GM18951 (cell line): ENCODE measurements around the gene GPR162.

Experiments
- POLR2A ChIP-seq: IDR thresholded peaks from 4 replicates; pipeline ENCODE4 v1.6.1; 2011; ENCODE audit warnings: mild to moderate bottlenecking; ENCODE audit not compliant: insufficient read length, insufficient read depth; ENCODE audit errors: extremely low read depth
- in situ Hi-C: fragments of 300-500 bp; cut with MboI; formaldehyde crosslinking; loops from one replicate; pipeline ENCODE4 v1.12.0; 2022; ENCODE audit warnings: low sequenced_read_pairs, mixed read lengths, inconsistent platforms; ENCODE audit not compliant: unreplicated experiment

The GPR162 gene

GRCh38 chr12:6821591-6822425, at the start of gene GPR162:
Gene GPR162, plus strand, starts transcription at chr12:6821821. Its CDS starts 2,078 bp downstream, at chr12:6823899.
- in situ Hi-C loops: no loop called here
- no peak for TF ChIP-seq POLR2A

- in situ Hi-C loops: no loop called here
- TF ChIP-seq POLR2A: peak; percentile 57
Measured at GRCh38 chr12:6772331-6772695, 49.3 kb upstream of the GPR162 start, which contains the start of gene LAG3. Gene LAG3, plus strand, starts transcription at chr12:6772520. Its CDS starts 333 bp downstream, at chr12:6772853.

DNA sequence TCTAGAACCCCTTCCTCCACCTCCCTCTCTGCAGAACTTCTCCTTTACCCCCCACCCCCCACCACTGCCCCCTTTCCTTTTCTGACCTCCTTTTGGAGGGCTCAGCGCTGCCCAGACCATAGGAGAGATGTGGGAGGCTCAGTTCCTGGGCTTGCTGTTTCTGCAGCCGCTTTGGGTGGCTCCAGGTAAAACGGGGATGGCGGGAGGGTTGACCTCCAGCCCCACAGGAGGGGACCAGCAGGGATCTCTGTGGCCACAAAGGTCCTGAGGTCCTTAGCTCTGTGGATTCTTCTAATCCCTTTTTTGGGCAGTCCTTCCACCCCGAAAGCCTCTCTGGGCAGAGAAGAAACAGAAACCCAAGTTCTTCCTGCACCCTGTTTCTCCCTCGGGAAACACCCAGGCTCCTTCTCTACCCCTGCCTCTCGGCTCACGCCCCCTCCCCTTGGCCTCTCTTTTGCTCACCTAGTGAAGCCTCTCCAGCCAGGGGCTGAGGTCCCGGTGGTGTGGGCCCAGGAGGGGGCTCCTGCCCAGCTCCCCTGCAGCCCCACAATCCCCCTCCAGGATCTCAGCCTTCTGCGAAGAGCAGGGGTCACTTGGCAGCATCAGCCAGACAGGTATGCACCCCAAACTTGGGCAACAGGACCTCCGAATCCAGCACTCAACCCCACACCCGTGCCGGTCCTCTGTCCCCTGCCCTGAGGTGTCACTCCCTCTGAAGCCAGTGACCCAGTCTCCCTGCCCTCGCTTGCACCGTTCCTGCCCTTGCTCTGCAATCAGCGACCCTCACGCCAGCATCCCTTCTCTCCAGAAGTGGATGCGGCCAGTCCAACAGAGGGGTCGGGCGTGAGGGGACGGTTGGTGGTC, 48.7 kb upstream of the GPR162 start:
- in situ Hi-C loops: no loop called here
- TF ChIP-seq POLR2A: no peak

DNA sequence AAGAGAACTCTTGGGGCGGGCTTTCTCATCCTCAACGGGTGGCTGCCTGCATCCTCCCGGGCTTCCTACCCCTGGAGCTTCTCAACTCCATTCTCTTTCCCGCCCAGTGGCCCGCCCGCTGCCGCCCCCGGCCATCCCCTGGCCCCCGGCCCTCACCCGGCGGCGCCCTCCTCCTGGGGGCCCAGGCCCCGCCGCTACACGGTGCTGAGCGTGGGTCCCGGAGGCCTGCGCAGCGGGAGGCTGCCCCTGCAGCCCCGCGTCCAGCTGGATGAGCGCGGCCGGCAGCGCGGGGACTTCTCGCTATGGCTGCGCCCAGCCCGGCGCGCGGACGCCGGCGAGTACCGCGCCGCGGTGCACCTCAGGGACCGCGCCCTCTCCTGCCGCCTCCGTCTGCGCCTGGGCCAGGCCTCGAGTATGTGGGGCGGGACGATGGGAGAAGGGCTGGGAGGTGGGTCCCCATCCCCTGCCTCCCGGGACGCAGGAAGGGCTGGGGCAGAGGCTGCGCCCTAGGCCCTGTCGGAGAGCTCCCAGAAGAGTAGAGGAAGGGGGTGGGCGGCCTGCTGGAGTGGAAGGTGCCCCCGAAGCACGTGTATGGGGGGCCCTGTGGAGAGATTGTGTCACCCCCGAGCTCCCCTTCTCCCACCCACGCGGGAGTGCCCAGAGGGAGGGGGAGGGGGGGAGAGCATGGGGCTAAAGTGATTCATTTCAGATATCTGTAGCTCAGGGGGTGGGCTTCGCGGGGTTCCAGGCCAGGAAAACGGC, 47.9 kb upstream of the GPR162 start:
- TF ChIP-seq POLR2A: no peak
- in situ Hi-C loops: no loop called here

DNA sequence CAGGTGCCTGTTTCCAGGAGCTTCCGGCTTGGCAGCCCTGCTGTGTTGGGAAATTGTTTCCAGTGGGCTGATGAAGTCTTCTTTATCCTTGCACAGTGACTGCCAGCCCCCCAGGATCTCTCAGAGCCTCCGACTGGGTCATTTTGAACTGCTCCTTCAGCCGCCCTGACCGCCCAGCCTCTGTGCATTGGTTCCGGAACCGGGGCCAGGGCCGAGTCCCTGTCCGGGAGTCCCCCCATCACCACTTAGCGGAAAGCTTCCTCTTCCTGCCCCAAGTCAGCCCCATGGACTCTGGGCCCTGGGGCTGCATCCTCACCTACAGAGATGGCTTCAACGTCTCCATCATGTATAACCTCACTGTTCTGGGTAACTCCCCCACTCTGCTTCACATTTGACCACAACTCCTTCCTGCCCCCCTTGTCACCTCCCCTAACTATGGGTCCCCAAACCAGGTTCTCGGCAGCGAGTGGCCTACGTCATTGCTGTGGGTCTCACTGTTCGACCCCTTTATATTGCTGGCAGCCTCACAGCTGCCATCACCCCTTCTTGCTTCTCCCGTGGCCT, 47.0 kb upstream of the GPR162 start:
- no peak for TF ChIP-seq POLR2A
- in situ Hi-C loops: no loop called here

- in situ Hi-C loops: no loop called here
- TF ChIP-seq POLR2A: no peak
Measured at GRCh38 chr12:6775185-6776174, 46.1 kb upstream of the GPR162 start.

DNA sequence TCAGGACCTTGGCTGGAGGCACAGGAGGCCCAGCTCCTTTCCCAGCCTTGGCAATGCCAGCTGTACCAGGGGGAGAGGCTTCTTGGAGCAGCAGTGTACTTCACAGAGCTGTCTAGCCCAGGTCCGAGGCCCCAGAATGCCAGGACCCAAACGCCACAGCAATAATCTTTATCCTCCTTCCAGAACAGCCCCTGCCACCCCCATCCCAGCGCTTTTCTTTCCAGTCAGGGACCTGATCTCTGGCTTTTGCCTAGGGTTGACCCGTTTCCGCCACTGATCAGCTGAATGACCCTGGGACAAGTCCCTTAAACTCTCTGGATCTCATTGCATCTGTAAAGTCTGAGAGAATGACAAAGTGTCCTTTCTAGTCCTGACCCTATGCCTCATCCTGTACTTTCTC, 44.2 kb upstream of the GPR162 start:
- no peak for TF ChIP-seq POLR2A
- in situ Hi-C loops: no loop called here

DNA sequence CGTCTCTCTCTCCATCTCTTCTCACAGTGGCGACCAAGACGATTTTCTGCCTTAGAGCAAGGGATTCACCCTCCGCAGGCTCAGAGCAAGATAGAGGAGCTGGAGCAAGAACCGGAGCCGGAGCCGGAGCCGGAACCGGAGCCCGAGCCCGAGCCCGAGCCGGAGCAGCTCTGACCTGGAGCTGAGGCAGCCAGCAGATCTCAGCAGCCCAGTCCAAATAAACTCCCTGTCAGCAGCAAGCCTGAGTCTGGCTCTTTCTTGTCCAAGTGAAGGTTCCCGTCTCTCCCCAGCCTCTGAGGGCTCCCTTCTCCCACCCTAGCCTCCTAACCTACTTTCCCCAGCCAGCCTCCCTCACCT, 43.4 kb upstream of the GPR162 start:
- in situ Hi-C loops: no loop called here
- no peak for TF ChIP-seq POLR2A

- TF ChIP-seq POLR2A: no peak
- in situ Hi-C loops: no loop called here
Measured at GRCh38 chr12:6778574-6779550, 42.8 kb upstream of the GPR162 start.

DNA sequence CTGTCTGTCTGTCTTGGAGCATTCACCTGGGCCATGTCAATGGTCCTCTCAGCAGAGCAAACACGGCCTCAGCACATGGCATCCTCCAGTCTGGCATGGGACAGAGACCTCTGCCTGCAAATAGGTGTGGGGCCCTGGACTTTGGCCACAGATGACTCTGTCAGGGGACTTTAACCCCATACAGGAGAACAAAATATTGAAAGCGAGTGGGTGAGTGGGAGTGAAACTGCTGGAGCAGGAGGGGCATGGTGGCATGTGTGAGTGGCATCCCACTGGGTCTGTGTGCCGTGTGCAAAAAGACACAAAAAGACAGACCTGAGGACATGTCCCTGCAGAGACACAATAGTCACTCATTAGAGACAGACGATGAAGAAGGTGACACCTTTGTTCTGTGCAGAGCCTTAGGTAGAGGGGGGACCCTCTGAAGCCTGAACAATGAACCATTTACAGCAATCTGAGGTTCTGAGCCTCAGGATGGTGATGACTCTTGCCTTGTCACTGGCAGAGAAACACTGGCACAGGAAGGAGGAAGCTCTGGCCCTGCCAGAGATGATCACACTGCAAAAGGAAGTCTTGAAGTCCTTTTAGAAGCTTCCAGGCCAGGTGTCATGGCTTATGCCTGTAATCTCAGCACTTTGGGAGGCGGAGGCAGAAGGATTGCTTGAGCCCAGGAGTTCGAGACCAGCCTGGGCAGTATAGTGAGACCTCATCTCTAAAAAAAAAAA, 41.8 kb upstream of the GPR162 start:
- no peak for TF ChIP-seq POLR2A
- in situ Hi-C loops: no loop called here
